EL (cell line): Measurements from ENCODE around the gene ETV3.
A peak's percentile ranks its signal among the peaks of the same experiment; 100 is the strongest.
"Not testable (repeated sequence)": the region's sequence is repeated elsewhere in the genome, so short reads cannot be mapped to it uniquely, and the experiment has no call there.

Experiments used
- DNase-seq: peaks from one replicate; pipeline ENCODE4 v3.0.0-alpha.2; 2016

Gene ETV3

DNA sequence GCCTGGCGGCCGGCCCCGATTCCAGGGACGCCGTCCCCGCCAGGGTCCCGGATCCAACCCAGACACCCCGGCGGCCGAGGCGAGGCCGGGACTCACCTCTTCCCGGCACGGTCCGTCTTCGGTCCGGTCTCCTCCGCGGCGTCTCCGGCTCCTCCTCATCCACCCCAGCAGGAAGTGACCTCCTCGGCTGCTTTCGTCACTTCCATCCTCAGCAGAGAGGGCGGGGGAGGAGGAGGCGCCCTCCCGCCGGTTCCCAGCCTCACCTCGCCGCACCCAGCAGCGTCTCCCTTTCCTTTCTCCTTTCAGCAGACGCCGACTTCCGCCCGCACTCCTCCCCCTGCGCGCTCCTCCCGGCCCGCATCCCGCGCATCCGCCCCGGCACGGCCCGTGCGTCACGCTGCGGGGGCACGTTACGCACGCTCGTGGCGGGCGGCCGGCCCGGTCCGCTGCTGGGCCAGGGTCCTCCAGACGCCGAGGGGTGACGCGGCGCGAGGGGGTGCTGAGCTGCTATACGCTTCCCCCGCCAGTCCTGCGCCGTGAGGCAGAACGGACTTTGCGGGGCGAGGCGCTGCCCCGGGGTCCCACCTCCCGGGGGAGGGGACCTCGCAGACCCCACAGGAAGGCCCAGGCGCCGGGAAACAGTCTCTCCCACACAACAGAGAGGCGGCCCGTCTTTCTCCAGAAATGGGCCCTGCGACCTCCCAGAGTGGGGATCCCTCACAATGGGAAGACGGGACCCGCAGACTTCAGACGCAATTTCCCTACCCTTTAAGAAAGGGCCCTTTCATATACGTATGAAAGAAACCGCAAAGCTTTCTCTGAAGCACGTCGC, at the start of gene ETV3:
ETV3 (minus strand) TSS at position 176 of the 832 bp plus-strand sequence. CDS start 2,043 bp downstream, outside the sequence.
- peak; percentile 94 for DNase-seq

DNA sequence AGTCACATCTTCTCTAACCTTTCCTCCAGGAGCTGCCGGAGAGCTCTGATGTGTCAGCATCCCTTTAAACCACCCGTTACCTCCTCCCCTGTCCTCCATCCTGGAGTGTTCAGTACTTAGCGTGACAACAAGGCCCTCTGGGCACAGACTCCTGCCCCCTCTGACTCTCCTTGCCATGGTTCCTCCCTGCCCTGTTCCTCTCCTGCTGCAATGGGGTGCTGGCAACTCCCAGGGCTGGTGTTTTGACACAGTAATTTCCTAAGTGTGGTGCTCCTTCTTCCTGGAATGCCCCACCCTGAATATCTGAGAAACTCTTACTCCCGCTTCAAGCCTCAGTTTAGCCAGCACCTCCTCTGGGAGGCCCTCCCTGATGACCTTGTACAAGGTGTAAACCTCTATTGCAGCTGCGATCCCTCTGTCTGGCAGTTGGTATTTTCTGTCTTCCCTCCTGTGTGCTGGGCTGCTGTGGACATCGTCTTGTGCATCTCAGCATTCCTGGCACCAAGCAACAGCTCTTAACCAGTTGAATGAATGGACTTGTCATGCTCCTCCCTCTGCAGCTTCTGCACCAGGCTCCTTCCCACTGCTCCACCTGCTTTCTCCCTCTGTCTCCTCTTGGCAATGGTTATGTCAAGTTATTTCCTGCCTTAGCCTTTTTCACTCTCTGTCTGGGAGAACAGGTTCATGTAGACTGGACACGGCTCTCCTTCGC, 48.2 kb upstream of the ETV3 start:
- DNase-seq: no peak

DNA sequence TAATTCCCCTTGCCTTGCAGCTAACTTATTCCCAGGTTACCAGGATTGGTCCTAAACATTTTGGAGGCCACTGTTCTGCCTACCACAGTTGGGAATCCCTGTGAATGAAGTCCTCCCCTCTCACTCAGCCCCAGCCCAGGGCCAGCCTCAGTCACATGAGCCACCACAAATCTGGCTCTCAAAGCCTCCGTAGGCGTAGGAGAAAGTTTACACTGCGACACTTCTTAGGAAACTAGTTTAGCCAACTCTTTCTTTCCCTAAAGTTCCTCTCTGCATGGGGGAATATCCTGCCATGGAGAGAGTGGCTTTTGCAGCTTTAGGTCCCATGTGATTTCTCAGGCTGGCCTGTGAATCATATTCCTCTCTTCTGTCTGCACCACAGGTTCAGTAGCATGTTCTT, 45.7 kb upstream of the ETV3 start:
- DNase-seq: no peak

DNA sequence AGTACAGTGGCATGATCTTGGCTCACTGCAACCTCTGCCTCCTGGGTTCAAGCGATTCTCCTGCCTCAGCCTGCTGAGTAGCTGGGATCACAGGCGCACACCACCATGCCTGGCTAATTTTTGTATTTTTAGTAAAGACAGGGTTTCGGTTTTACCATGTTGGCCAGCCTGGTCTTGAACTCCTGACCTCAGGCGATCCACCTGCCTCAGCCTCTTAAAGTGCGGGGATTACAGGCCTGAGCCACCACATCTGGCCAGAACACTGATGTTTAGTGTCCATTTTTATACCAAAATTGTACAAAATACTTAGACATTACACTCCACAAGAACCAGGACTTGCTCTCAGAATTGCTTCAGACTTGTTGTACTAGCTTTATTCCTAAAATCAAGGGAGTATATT, 44.2 kb upstream of the ETV3 start:
- not testable (repeated sequence) for DNase-seq

DNA sequence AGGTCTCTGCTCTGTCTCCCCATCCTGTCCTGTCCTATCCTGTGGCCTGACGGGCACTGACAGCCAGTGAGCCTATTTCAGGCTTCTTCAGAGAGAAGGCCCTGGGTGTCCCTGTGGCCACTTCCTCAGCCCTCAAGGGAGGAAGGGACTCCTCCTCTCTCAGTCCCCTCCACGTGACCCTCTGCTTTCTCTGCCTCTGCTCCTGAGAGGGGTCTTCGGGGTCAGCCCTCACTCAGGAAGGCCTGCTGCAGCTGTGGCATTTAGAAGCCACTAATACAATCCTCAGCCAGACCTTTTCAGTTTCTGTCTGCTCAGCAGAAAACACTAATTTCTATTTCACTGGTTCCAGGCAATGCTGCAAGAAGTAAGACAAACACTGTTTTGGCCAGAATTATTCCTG, 43.6 kb upstream of the ETV3 start:
- no peak for DNase-seq

DNA sequence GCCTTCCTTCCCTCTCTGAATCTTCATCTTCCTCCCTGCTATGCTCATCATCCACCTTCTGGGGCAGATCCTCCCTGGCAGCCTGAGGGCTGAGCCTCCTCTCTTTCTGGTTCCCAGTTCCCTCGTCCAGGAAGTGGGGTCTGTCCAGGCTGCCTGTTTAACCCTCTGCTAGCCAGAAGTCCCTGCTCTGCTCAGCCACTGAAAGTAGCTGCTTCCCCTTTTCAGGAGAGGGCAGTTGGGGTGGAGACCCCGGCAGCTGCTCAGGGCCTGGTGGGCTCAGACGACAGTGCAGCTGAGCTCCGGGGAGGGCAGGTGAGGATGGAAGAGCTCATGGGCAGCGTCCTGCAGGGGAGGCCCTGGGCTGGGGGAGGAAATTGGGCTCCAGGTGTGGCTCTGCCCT, 43.1 kb upstream of the ETV3 start:
- DNase-seq: no peak

DNA sequence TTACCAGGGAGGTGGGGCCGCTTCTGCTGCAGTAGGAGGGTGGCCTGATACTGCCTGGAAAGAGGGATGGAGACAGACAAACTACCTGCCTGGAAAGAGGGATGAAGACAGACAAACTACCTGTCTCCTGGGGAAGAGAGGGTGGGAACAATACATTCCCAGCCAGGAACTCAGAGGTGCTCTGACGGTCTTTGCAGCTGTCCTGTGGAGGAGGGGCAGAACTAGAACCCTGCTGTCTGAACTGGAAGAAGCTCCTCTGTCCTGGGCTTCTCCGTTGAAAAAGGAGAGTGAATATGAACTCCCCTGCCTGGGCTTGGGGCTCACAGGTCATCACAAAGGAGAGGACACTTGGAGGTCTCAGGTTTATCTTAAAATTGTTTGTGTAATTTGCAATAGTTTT, 40.3 kb upstream of the ETV3 start:
- DNase-seq: no peak

DNA sequence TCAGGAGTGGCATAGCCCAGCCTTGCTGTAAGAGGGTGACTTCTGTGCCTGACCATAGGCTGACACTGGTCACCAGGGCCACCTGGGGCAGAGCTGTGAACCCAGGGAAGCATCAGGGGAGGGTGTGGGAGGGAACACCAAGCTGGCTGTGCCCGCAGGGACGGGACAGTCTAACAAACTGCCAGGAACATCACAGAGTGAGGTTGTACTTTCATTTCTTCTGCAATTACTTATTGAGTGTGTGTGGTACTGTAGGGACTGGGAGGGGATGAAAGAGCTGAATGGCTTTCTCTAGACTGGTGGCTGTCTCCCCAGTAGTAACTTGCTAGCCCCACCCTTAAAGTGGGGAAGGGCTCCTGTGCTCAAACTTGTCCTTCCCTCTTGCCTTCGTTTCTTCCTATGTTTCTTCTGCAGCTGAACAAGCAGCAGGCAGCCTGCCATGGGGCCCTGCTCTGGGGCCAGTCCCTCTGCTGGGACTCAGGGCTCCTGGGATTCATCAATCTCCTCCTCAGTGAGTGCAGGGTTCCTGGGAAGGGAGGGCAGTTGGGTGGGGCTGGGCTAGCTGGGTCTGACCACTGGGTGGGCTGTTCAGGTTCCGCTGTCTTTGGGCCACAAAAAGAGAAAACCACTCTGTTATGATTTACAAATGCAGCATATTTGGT, 39.7 kb upstream of the ETV3 start:
- DNase-seq: no peak

DNA sequence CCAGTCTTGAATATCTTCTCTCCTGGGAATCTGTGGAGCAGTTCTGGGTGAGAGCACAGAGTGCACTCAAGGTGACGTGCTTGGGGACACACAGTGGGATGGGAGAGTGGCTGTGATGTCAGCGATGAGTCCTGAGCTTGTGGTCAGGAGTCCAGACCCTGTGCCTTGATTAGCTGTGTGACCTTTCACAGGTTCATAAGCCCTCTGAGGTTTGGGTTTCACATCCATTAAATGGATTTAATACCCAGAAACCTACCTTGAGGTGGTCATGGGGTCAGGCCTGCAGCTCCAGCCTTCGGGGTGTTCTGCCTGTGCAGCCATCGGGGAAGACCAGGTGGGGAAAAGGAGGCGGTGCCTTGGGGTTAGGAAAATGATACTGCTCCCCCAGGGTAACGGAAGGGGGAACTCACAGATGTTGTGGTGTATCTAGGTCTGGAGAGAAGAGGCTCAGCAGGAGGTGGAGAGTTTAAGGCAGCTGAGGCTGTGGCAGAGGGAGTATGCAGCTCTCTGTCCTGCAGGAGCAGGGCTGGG, 38.5 kb upstream of the ETV3 start:
- DNase-seq: no peak

DNA sequence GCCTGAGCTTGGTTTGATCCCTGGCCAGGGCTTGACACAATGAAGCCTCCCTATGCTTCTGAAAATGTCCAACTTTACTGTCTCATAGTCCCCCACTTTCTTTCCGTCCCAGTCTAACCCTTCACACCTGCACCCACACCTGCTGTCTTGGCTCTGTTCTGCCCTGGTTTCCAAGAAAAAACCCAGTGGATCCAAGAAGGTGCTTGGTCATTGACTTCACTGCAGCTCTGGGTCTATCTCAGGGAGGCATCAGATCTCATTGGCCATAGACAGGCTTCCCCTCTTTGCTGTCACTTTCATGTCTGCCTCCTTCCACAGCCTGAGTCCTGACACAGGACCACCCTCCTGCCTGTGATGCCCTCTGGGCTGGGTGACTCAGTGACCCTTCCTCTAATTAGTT, 37.8 kb upstream of the ETV3 start:
- DNase-seq: no peak

DNA sequence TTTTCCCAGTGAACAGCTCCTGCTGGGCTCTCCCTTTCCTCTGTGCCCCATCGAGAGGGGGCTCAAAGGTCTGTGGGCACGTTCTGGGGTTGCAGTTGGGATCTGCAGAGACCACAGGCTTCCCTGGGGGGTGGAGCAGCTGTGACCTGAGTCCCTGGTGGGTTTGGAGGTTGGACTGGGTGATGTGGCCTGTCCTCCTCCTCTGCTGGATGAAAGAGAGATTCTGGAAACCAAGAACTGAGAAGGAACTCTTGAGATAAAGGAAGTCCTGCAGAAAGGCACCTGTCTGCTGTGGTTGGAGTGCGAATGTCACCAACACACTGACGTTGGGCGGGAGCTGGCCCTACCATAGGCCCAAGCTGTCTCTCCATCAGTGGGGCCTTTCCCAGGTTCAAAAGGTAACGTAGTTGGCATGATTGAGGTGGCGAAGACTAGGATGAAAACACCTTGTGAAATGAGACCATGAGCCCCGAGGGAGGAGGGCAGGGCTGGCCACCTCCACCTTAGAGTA, 35.8 kb upstream of the ETV3 start:
- DNase-seq: no peak

DNA sequence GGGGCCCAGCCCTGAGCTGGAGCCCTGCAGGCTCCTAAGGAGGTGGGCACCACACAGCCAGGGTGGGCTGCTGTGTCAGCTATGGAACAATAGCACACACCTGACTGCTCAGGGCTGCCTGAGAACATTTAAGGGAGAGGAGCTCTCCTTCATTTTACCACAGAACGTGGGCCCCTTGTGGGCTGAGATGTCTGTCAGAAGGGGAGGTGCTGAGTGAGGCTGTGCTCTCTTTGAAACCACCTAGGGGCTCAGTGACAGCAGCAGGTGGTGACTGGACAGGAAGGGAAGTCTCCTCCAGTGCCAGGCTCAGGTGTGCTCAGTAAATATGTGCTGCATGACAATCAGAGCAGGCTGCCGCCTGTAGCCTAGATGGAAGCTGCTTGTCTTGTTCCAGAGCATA, 35.0 kb upstream of the ETV3 start:
- not testable (repeated sequence) for DNase-seq

DNA sequence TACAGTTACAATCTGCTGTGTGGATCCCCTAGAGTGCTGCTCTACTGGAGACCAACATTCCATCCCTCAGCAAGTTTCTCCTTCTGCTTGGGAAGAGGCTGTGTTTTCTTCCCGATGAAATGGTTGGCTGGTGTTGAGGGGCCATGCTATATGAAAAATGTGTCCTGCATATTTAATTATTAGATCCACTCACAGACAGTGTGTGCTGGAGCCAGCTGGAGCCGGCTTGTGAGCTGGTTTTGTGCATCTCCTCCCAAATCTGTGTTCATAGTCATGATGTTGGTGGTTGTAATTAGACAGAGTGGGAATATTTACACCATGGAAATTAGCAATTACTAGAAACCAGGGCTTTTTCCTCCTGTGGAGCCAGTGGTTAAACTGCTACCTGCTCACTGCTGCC, 34.4 kb upstream of the ETV3 start:
- DNase-seq: not testable (repeated sequence)

DNA sequence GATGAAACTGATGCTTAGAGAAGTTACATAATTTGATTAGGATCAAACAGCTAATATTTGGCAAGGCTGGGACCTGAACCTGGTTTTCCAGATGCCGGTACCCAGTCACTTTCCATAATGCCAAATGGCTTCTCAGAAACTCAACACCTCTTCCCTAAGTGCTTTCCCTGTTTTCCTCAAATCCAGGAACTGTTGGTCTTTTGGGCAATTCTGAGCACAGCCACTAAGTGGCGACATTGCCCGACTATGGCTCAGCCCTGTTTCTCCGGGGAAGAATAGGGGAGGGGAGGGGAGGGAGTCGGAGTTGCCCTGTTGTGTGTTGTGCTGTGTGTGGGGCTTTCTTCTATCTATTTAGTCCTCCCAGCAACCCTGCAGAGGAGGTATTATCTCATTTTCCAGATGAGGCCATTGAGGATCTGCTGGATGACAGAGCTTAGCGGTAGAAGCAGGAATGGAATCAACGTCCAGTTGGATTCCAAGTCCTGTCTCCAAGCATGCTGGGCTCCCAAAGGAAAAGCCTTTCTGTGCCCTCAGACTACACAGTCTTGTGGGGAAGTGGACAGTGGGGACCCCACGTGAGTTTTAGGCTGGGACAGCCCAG, 33.8 kb upstream of the ETV3 start:
- DNase-seq: not testable (repeated sequence)

DNA sequence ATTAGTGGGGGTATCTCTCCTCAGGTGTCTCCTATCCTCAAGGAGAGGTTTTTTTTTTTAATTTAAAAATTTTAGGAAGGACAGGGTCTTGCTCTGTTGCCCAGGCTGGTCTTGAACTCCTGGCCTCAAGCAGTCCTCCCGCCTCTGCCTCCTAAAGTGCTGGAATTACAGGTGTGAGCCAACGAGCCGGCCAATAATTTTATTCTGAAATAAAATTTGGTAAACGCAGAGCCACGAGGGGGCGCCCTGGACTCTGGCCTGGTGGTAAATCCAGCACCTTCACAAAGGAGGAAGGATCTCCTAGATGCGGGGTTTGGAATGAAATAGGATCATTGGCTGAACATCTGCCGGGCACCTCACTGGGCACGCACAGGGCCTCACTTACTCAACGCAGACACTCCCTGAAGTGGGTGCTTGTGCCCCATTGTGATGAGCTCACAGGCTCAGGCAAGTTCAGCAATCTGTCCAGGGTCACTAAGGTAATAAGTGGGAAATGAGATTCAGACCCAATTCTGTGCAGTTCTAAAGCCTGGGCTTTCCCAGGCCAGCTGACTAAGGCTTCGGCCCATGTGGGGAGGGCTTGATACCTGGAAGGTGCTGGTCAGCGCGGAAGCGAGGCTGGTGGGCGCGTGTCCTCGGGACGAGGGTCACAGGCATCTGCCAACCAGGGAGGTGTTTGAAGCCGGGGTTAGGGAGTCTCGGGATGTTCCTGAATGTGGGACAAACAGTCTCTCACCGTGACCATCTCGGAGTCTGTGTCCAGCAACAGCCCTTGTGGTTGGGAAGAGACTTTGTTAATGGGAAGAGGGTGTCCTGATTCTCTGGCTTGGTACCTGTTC, 32.7 kb upstream of the ETV3 start:
- DNase-seq: peak; percentile 34

DNA sequence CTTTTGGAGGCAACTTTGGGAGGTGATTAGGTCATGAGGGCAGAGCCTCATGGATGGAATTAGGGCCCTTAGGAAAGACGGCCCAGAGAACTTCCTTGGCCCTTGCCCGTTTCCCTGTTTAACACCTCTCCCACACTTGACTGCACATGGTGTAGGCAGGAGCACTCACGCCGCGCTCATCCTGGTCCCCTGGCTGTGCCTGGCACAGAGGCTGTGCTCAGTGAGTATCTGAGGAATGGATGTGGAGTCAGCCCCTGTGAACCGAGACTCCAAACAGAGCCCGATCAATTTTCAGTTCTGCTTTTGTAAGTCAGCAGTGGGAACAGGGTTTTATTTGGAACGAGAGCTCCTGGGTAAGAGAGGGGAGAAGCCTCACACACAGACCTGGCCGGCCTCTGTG, 29.8 kb upstream of the ETV3 start:
- no peak for DNase-seq

DNA sequence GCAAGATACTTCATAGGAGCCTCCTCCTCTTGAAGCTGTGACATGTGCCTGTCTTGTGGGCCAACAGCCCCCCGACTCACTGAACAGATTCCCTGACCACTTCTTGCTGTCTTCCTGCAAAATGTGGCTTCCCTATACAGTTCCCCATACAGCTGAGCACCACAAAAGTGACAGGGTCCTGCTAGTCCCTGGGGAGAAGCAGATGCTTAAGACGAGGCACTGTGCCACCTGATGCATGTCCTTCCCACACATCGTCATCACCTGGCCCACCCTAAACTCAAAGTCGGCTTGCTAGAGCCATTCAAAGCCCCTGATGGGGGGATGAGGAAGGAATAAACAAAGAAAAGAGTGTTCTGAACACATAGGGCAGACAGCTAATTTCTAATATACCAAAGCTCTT, 29.2 kb upstream of the ETV3 start:
- no peak for DNase-seq

DNA sequence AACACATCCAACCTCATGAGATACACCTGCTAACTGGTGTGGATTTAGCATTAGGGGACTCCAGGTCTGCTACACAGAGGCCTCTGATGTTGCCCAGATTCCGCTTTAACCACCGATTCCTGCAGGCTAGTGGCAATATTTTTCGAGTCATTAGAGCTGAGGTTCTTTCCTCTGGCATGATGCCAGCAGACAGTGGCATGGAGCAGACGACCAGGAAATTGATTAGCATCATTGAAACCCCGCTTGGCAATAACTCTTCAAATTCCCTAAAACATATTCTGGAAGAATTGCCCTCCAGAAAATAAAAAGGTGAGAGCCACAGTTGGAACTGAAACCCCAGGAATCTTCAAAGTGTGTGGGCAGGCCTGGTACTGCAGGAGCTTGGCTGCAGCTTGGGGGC, 28.4 kb upstream of the ETV3 start:
- DNase-seq: no peak

DNA sequence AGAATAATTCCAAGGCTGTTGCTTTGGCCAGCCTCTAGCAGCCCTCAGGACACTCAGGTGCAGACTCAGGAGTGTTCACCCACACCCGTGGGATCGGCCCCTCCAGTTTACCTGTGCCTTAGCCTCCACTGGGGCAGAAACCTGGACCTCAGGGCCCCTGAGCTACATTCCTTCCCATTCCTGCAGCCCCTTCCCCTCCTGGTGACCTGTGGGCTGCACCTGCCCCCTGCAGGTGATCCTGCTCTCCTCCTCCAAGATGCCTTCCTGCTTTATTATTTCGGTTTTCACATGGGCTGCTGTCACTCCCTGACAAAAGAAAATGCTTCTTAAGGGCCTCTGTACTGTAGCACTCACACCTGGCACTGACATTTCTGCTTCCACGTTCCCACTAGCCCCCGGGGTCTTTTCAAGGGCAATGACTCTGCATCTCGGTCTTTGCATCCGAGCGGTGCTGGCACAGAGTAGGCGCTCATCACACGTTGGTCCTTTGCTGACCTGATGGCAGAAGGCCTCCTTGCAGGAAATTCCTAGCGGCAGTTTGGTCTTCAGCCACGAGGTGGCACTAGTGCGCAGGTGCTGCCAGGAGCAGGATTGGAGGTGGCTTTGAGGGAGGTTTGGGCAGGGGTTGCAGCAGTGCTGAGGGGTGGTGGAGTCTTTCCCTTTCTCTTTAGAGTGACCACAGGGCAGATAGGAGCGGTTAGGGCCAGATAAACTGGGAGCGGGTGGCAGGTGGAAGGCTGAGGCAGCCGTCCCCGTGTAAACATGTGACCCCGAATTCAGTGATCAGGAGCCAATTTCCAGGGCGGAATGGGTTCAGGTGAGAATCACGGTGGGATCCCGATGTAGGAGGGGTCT, 25.3 kb upstream of the ETV3 start:
- DNase-seq: peak; percentile 61

DNA sequence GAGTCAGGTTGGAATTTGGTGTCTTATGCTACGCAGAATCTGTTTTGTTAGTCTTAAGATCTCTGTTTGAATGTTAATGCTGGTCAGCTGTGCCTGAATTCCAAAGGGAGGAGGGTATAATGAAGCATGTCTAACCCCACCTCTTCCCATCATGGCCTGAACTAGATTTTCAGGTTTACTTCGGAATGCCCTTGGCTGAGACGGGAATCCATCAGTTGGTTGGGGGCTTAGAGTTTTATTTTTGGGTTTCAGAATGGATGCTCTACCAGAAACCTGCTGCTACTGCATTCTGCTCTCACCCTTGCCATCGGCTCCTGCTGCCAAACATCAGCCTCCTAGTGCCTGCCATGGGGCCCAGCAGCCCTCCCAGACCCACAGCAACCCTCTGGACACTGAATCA, 24.1 kb upstream of the ETV3 start:
- no peak for DNase-seq

DNA sequence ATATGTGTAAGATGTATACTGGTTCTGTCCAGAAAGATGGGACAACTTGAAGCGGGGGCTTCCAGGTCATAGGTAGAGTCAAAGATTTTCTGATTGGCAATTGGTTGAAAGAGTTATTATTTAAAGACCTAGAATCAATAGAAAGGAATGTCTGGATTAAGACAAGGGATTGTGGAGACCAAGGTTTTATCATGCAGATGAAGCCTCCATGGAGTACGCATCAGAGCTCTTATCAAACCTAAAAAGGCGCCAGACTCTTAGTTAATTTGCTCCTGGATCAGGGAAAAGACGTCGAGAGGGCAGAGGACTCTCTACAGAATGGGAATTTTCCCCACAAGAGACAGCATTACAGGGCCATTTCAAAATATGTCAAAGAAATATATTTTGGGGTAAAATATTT, 23.7 kb upstream of the ETV3 start:
- DNase-seq: no peak
